Measurements from ENCODE around the gene ACSL4.

DNA sequence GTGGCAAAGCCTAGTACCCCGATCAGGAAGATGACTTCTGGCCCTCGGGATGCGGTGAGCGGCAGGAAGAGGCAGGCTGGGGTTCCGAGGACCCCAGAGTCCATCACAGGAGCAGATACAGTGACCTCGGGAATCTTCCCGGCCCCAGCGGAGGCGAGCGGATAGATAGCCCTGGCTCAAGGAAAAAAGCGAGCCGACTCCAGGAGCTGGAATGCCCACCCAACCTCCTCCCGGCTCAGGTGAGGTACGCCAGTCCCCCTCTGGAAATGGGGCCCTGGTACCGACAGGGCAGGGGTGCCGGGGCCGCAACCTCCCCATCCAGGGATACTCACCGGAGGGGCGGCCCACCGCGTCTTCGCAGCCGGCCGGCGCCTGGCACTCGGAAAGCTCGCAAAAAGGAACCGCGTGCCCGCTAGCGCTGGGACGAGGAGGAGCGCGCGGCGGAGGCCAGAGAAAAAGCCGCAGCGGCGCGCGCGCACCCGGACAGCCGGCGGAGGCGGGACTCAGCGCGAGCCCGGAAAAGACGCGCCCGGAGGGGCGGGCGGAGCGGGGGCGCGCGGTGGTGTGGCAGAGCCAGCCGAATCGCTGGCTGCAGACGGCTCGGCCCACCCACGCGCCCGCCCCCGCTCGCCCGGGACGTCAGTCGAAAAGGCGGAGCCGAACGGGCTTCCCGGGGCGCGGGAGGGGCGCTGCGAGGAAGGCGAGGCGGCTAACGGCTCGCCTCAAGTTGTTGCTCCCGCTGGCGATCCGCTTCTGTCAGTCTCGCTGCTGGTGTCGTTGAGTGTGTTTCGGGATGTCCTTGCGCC is at the start of gene ACSL4:
- TF ChIP-seq, protein P1, sequence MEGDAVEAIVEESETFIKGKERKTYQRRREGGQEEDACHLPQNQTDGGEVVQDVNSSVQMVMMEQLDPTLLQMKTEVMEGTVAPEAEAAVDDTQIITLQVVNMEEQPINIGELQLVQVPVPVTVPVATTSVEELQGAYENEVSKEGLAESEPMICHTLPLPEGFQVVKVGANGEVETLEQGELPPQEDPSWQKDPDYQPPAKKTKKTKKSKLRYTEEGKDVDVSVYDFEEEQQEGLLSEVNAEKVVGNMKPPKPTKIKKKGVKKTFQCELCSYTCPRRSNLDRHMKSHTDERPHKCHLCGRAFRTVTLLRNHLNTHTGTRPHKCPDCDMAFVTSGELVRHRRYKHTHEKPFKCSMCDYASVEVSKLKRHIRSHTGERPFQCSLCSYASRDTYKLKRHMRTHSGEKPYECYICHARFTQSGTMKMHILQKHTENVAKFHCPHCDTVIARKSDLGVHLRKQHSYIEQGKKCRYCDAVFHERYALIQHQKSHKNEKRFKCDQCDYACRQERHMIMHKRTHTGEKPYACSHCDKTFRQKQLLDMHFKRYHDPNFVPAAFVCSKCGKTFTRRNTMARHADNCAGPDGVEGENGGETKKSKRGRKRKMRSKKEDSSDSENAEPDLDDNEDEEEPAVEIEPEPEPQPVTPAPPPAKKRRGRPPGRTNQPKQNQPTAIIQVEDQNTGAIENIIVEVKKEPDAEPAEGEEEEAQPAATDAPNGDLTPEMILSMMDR (IDR thresholded peaks at IDR 0.05; ENCODE audit: low read depth, low read length, poor library complexity, severe bottlenecking): no peak
- no peak for TF ChIP-seq EZH2phosphoT487 (IDR thresholded peaks at IDR 0.05; ENCODE audit: borderline replicate concordance, low read length)

Measured in DOHH2 (cell line).